Endodermal cell (in vitro differentiated cells): ENCODE results near the gene EPB41L3. TPM values are rescaled to one million over a fixed set of nuclear protein-coding genes. Genes with fewer than 3 reads are reported as not detected.

Experiments used
- DNase-seq: peaks from one replicate; pipeline ENCODE4 v3.0.0-alpha.2; 2017
- H3K27ac ChIP-seq: 2 replicates; pipeline ENCODE4 v1.5.1; 2013; ENCODE audit warnings: mild to moderate bottlenecking, low read depth, low read length, moderate library complexity
- H3K27me3 ChIP-seq: 2 replicates; pipeline ENCODE4 v1.6.1; 2013; ENCODE audit warnings: mild to moderate bottlenecking, low read length, moderate library complexity; ENCODE audit not compliant: insufficient read depth, control insufficient read depth, poor library complexity, severe bottlenecking
- H3K36me3 ChIP-seq: 2 replicates; pipeline ENCODE4 v1.7.0; 2013; ENCODE audit warnings: mild to moderate bottlenecking, low read length, moderate library complexity; ENCODE audit not compliant: control insufficient read depth, insufficient read depth
- H3K4me1 ChIP-seq: one replicate; pipeline ENCODE4 v1.7.0; 2013; ENCODE audit warnings: low read length; ENCODE audit not compliant: control insufficient read depth, insufficient read depth
- H3K4me3 ChIP-seq: 2 replicates; pipeline ENCODE4 v1.5.1; 2013; ENCODE audit warnings: mild to moderate bottlenecking, low read length, moderate library complexity
- H3K9ac ChIP-seq: 2 replicates; pipeline ENCODE4 v1.6.1; 2013; ENCODE audit warnings: mild to moderate bottlenecking, low read length, moderate library complexity; ENCODE audit not compliant: poor library complexity, severe bottlenecking; ENCODE audit errors: extremely low read depth
- H3K9me3 ChIP-seq: 2 replicates; pipeline ENCODE4 v1.6.1; 2013; ENCODE audit warnings: mild to moderate bottlenecking, low read length, moderate library complexity; ENCODE audit not compliant: control insufficient read depth
- H3K27ac Mint-ChIP-seq: 2 replicates; pipeline ENCODE4 v1.8.0; 2020; ENCODE audit warnings: mixed read lengths
- H3K27me3 Mint-ChIP-seq: 2 replicates; pipeline ENCODE4 v1.8.0; 2021; ENCODE audit warnings: mild to moderate bottlenecking, mixed read lengths; ENCODE audit not compliant: insufficient read depth
- H3K36me3 Mint-ChIP-seq: 2 replicates; pipeline ENCODE4 v1.8.0; 2020; ENCODE audit warnings: low read depth, mixed read lengths
- H3K4me1 Mint-ChIP-seq: 2 replicates; pipeline ENCODE4 v1.8.0; 2020; ENCODE audit warnings: mixed read lengths
- H3K4me3 Mint-ChIP-seq: 2 replicates; pipeline ENCODE4 v1.8.0; 2020; ENCODE audit warnings: mild to moderate bottlenecking, moderate library complexity, mixed read lengths
- H3K9me3 Mint-ChIP-seq: 2 replicates; pipeline ENCODE4 v1.8.0; 2020; ENCODE audit warnings: mild to moderate bottlenecking, mixed read lengths
- WGBS, 2 experiments: methylation state at CpG; one replicate each; pipeline versions ENCODE4 v1.1.5 to v1.1.7; 2013; ENCODE audit warnings: missing lambda C conversion rate in 2 of 2, mixed read lengths in 1 of 2; ENCODE audit not compliant: insufficient coverage in 1 of 2, insufficient read length in 1 of 2; 5-methylcytosine and 5-hydroxymethylcytosine counted together
- total RNA-seq, 2 donors: library from RNA; stranded (reverse); fragmentation: NEBNext Ultra II Directional in 1 of 2; extraction: Animal tissue kit (Norgen Biotek cat#: 25700) in 1 of 2; gene quantifications; 2 replicates in 1 of 2; 3 replicates in 1 of 2; pipeline ENCODE4 v1.2.1, GENCODE V29; 2021
- TF ChIP-seq, protein P1 (sequence below): fragments of 200-600 bp; sonication (generic); conservative IDR thresholded peaks from 2 replicates; pipeline ENCODE4 v1.5.0; 2021; ENCODE audit warnings: antibody characterized with exemption, mild to moderate bottlenecking

EPB41L3 gene
- total RNA-seq, 2 donors from 2014 or later, result 49.3 to 51.6 TPM

DNA sequence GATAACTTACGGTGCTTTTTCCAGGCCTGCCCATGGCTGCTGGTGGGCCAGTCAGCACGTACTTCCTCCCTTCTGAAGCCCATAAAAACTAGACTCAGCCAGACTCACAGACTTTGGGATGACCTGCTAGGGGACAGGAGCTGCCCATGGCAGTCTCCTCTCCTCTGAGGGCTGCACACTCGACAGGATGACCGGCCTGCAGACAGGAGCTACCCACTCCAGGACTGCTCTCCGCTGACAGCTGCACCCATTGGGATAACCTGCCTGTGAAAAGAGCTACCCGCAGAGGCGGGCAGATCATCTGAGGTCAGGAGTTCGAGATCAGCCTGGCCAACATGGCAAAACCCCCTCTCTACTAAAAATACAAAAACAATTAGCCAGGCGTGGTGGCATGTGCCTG is 75.4 kb downstream of the EPB41L3 start:
- 93 to 96% methylated on average over 7 to 9 of the region's 9 CpGs for WGBS, 2 experiments
- TF ChIP-seq, protein P1, sequence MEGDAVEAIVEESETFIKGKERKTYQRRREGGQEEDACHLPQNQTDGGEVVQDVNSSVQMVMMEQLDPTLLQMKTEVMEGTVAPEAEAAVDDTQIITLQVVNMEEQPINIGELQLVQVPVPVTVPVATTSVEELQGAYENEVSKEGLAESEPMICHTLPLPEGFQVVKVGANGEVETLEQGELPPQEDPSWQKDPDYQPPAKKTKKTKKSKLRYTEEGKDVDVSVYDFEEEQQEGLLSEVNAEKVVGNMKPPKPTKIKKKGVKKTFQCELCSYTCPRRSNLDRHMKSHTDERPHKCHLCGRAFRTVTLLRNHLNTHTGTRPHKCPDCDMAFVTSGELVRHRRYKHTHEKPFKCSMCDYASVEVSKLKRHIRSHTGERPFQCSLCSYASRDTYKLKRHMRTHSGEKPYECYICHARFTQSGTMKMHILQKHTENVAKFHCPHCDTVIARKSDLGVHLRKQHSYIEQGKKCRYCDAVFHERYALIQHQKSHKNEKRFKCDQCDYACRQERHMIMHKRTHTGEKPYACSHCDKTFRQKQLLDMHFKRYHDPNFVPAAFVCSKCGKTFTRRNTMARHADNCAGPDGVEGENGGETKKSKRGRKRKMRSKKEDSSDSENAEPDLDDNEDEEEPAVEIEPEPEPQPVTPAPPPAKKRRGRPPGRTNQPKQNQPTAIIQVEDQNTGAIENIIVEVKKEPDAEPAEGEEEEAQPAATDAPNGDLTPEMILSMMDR, result no peak
- H3K9me3 Mint-ChIP-seq, result no peaks in the 10 kb centered on the region
- Histone ChIP-seq H3K4me3 (no peak overlapping the region), H3K9ac (no peak overlapping the region), H3K27ac (no peak overlapping the region), H3K36me3 (no peaks in the 10 kb centered on the region), H3K4me1 (no peaks in the 10 kb centered on the region), H3K9me3 (no peaks in the 10 kb centered on the region), H3K27me3 (no peaks in the 10 kb centered on the region)
- no peaks in the 10 kb centered on the region for H3K27me3 Mint-ChIP-seq
- DNase-seq, result no peak
- H3K36me3 Mint-ChIP-seq, result peaks cover 7% of the 10 kb centered on the region
- no peak overlapping the region for H3K27ac Mint-ChIP-seq
- H3K4me3 Mint-ChIP-seq, result no peak overlapping the region
- H3K4me1 Mint-ChIP-seq, result no peaks in the 10 kb centered on the region

DNA sequence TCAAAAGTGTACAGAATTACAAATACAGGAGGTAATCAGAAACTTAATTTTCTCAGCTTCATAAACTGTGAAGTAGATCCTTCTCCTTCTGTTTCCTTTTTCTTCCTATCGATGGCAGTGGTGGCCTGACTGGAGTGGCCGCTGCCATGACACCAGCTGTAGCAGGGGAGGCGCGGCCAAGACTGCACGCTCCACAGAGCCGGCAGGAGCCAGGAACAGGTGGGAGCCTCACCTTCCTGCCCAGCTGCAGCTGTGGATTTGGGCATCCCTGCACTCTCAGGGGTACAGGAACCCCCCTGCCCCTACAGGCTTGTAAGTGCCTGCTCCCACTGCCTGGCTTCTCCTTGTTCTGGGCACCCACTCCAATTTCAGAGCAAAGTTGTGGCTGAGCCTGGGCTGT is 76.1 kb downstream of the EPB41L3 start:
- no peaks in the 10 kb centered on the region for H3K36me3 ChIP-seq
- H3K27me3 ChIP-seq, result no peaks in the 10 kb centered on the region
- TF ChIP-seq, protein P1, result no peak
- no peak overlapping the region for H3K27ac ChIP-seq
- Mint-ChIP-seq H3K4me3 (no peak overlapping the region), H3K9me3 (no peaks in the 10 kb centered on the region), H3K4me1 (no peaks in the 10 kb centered on the region), H3K27ac (no peak overlapping the region), H3K27me3 (no peaks in the 10 kb centered on the region), H3K36me3 (peaks cover 5% of the 10 kb centered on the region)
- no peak for DNase-seq
- WGBS, 2 experiments, result 87 to 88% methylated on average over 4 to 6 of the region's 6 CpGs
- no peaks in the 10 kb centered on the region for H3K9me3 ChIP-seq
- H3K4me1 ChIP-seq, result no peaks in the 10 kb centered on the region
- no peak overlapping the region for H3K4me3 ChIP-seq
- no peak overlapping the region for H3K9ac ChIP-seq

DNA sequence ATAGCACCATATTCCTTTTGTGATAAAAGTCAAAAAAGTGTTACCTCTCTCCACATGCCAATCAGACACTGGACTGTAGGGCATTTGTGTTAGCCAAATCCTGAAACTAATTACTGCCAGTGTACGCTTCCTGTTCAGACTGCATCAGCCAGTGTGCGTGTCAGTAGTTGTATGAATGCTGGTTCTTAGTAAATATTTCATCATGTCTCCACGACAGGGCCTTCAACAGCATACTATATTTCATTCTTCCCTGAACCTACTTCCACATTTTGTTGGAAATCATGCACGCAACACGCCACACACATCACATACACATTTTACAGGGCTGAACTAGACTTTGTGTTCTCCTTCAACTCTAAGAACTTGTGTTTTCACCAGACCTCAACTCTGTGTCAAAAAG is 77.5 kb downstream of the EPB41L3 start:
- Histone ChIP-seq H3K36me3 (no peaks in the 10 kb centered on the region), H3K4me3 (no peak overlapping the region), H3K9ac (no peak overlapping the region), H3K9me3 (no peaks in the 10 kb centered on the region), H3K4me1 (no peaks in the 10 kb centered on the region), H3K27ac (no peak overlapping the region), H3K27me3 (no peaks in the 10 kb centered on the region)
- DNase-seq, result no peak
- Mint-ChIP-seq H3K27ac (no peak overlapping the region), H3K9me3 (no peaks in the 10 kb centered on the region), H3K4me3 (no peak overlapping the region), H3K36me3 (peaks cover 5% of the 10 kb centered on the region), H3K27me3 (no peaks in the 10 kb centered on the region), H3K4me1 (no peaks in the 10 kb centered on the region)
- TF ChIP-seq, protein P1, result no peak
- 92 to 100% methylated on average over 2 to 4 of the region's 5 CpGs for WGBS, 2 experiments
